ENCODE data around the gene OPALIN.

The OPALIN gene

GRCh38 chr10:96358851-96359540 is at the start of gene OPALIN:
Gene OPALIN, minus strand, starts transcription at chr10:96359002. Its CDS starts 106 bp downstream, at chr10:96358896.
- no peak for DNase-seq (ENCODE audit: low read depth)

GRCh38 chr10:96408201-96408600 is 49.4 kb upstream of the OPALIN start:
- no peak for DNase-seq (ENCODE audit: low read depth)

- no peak for DNase-seq (ENCODE audit: low read depth)
Measured at GRCh38 chr10:96407560-96408069, 48.8 kb upstream of the OPALIN start.

DNA sequence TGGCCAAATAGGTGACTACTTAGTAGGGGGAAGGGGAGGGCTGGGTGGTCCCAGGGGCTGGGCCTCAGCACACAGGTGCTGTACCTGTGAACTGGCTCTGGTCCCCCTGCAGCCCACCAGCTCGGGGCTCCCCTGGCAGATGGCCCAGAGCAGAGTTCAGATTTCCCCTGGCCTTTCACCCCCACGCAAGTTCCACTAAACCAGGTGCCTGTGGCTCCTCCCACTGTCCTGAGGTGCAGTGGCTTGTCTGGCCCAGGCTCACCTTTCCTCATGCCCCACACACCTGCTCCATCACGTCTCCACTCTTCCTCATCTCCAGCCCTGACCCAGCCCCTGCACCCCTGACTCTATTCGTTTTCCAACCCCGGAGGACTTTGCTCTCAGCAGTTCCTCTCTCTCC is 47.3 kb upstream of the OPALIN start:
- no peak for DNase-seq (ENCODE audit: low read depth)

DNA sequence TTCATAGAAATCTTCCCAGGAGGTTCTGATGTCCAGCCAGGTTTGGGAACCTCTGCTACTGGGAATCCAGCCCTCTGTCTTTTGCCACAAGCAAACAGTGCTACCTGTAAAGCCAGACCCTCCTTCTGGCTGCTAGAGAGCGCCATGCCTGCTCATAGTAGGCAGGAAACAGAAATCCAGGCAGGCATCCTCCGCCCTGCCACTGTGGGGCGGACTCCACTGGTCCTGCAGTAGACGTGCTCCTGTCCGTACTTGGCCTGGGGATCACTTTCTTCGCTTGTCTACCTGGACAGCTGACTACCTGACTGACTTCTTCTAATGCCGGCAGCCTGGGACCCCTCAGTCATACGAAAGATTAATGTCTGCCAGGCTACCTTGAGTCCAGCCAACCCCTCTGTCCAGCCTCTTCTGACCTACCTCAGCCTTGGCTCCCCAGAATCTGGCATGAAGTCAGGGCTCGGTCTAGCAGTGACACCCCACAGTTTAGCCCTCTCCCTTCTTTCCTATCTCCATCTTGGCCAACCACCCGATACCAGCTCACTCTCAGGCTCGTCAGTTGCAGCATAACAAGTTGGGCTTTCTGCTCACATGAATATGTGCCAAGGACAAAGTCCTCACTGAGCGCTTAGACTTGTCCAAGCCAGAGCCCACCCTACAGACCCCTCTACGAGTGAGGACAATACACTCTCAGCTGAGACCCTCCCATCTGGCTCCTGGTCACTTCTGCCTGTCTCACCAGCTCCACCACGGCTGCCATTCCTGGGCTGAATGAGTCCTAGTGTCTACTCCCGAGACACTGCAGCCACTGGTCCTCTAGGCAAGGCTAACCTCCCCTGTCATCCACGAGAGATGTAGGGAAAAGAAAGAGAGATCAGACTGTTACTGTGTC is 43.9 kb upstream of the OPALIN start:
- DNase-seq (ENCODE audit: low read depth) = no peak

DNA sequence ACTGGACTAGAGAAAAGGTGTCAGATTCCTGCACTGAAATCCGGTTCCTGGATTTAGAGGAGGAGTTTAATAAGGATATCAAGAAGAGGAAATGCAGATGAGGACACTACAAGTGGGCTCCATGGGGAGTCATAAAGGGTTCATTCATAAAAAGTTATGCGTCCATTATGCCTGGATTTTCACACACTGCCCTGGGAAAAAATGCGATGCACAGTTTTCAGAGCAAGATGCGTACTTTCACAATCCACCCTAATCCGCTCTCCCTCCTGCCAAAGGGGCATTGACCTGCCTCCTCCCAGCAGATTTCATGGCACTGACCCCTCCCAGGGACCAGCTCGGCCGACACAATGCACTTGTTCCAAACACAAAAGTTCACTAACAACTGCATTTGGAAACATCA is 42.2 kb upstream of the OPALIN start:
- DNase-seq (ENCODE audit: low read depth) = no peak

GRCh38 chr10:96400465-96400864 is 41.7 kb upstream of the OPALIN start:
- no peak for DNase-seq (ENCODE audit: low read depth)

DNA sequence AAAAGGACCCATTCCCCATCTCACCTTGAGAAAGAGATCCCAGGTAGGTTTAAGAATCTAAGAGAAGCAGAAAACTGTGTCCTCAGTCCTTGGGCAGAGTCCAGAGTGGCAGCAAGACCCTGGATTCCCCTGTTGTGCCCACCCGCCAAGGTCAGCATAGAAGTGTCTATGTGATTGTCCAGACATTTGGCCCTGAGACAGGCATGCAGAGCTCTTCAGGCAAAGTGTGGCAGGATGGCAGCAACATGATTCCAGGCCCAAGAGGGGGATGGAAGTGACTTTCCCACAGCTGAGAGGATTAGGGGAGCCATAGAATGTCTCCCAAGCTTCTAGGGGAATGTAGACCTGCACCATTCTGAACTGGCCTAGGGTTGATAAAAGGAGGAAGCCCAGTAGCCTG is 39.1 kb upstream of the OPALIN start:
- DNase-seq (ENCODE audit: low read depth) = no peak

DNA sequence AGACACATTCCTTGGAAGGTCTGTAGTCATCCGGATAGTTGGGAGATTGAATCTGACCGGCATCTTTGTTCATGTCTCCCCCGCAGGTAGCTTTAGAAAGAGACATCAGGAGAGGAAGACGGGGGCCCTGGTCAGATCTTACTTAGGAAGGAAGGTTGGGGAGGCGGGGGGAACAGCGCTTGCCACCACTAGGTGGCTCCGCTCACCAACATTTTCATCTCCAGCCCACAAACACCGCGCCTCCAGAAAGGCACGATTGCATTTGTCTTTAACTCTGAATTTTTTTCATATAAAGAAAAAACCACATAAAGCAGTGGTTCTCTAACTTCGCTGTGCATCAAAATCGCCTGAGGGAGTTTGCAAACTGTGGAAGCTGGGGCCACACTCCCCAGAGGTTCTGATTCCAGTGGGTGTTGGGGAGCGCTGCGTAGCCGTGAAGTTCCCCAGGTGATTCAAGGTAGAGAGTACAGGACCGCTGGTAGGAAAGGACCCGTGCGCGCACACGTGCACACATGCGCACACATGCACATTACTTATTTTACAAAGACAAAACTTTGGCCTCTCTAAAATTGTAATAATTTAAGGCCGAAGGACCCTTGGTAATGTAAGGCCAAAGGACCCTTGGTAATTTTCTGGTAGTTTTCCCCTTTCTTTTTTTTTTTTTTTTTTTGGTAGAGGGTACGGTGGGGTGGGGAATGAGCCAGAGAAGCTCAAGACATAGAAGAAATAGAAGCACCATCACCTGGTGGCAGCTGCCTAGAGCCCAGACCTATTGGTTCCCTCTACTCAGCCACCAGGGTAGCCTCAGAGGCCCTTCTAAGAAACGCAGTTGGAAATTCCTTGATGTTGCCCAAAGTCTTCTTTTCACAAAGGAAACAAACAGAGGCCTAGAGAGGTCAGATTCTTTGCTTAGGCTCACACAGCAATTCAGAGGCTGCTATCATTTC is 37.4 kb upstream of the OPALIN start:
- peak; percentile 13 for DNase-seq (ENCODE audit: low read depth)

DNA sequence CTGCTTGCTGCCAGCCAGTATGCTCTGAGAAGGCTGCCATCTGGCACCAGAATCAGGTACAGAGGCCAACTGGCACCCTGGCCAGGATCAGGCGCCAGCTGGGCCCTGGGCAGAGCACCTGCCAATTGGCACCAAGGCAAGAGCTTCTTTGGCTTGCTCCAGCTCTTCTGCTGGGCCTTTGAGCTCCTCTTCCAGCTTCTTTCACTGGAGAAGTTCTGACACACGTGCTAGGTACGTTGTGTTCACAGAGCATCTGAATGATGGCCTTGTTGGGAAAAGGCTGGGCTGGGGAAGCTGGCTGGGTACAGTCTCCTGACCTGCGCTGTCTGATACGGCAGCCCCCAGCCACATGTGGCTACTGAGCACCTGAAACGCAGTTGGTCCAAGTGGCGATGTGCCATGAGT is 31.7 kb upstream of the OPALIN start:
- no peak for DNase-seq (ENCODE audit: low read depth)

DNA sequence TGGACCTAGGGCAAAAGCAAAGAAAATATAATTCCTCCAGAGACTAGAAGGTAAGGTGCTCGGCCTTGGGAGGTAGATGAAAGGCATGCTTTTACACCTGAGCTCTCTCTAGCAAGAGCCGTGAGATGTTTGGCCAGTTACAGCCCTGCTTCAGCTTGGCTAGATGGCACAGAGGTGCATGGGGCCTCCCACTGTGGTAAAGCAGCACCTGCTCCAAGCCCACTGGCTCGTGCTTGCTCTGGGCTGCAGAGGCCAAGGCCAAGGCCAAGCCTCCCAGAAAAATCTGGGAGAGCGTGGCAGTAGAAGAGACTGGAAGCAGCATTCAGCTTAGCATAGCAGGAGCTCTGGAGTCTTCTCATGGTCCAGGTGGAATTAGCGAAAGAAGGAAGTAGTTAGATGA is 31.0 kb upstream of the OPALIN start:
- no peak for DNase-seq (ENCODE audit: low read depth)

- no peak for DNase-seq (ENCODE audit: low read depth)
Measured at GRCh38 chr10:96387601-96388000, 28.8 kb upstream of the OPALIN start.

- no peak for DNase-seq (ENCODE audit: low read depth)
Measured at GRCh38 chr10:96387161-96387560, 28.4 kb upstream of the OPALIN start.

- DNase-seq (ENCODE audit: low read depth) = no peak
Measured at GRCh38 chr10:96384506-96384905, 25.7 kb upstream of the OPALIN start.

DNA sequence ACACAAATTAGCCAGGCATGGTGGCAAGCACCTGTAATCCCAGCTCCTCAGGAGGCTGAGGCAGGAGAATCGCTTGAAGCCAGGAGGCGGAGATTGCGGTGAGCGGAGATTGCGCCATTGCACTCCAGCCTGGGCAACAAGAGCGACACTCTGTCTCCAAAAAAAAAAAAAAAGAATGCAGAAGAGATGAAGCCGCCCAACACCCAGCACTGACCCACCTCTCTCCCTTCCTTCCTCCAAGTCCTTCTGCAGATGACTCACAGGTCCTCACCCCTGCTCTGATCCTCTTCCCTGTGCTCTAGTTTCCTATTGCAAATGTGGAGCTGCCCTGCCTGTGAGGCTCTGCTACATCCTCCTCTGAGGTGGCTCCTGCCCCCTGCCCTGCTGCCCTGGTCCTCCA is 22.0 kb upstream of the OPALIN start:
- no peak for DNase-seq (ENCODE audit: low read depth)

GRCh38 chr10:96379758-96380157 is 21.0 kb upstream of the OPALIN start:
- DNase-seq (ENCODE audit: low read depth) = no peak

GRCh38 chr10:96378741-96379140 is 19.9 kb upstream of the OPALIN start:
- no peak for DNase-seq (ENCODE audit: low read depth)

- no peak for DNase-seq (ENCODE audit: low read depth)
Measured at GRCh38 chr10:96377816-96378294, 19.1 kb upstream of the OPALIN start.

GRCh38 chr10:96376483-96376882 is 17.7 kb upstream of the OPALIN start:
- no peak for DNase-seq (ENCODE audit: low read depth)

GRCh38 chr10:96374985-96375830 is 16.4 kb upstream of the OPALIN start:
- peak; percentile 28 for DNase-seq (ENCODE audit: low read depth)

- no peak for DNase-seq (ENCODE audit: low read depth)
Measured at GRCh38 chr10:96374639-96374984, 15.8 kb upstream of the OPALIN start.

Measured in stimulated activated CD8-positive, alpha-beta memory T cell treated with anti-CD3 and anti-CD28 coated beads, Interleukin-15, amount 100 ng/mL, for 24 hours (primary cell).